ENCODE results near the gene ADAP1. TPM values are rescaled to one million over a fixed set of nuclear protein-coding genes. Genes with fewer than 3 reads are reported as not detected.
A peak's percentile ranks its signal among the peaks of the same experiment; 100 is the strongest.

The ADAP1 gene
- total RNA-seq, 4 donors from 2014 or later: 44.8 to 106 (median 60.1) TPM

DNA sequence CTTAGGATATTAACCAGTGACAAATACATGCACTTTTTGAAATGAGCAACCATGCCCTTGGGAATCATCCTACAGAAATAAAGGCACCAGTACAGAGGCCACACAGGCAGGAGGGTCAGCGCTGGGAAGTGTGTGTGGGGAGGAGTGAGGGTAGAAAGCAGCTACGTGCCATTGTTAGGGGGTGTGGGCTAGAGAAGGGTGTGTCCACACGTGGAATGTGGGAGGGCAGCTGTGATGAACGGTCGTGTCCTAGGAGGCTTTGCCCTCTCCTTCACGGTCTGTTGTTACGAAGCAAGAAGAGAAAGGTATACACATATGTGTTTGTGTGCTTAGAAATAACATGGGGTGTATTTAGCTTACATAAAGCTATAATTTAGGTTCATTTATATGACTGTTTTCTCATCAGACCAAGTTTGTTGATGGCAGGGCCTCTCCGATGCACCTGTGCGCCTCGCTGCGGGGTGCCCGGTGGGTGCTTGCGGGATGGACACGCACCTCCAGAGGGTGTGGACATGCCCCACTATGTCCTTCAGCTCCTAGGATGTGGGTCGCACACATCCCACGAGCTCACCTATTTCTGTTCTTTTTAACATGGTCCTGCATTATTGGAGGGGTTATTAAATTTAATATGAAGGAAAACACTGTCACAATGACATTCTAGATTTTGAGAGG, 95.0 kb downstream of the ADAP1 start:
- peaks cover 0 to 14% (median 0%) of the 10 kb centered on the region in 3 donors for H3K4me1 ChIP-seq
- TF ChIP-seq POLR2AphosphoS5 (IDR thresholded peaks at IDR 0.05): no peak
- H3K27me3 ChIP-seq: no peaks in the 10 kb centered on the region
- H3K27ac ChIP-seq: peak overlapping the region in 2 of 4 donors; percentile 7 to 37
- peaks cover 0 to 100% of the 10 kb centered on the region in 2 donors for H3K36me3 ChIP-seq
- H3K9me3 ChIP-seq: no peaks in the 10 kb centered on the region
- WGBS, 2 donors (ENCODE audit: low coverage in 1 of 2): 72 to 73% methylated on average over 11 to 16 of the region's 16 CpGs
- no peak overlapping the region for H3K4me3 ChIP-seq
- no peak for ATAC-seq

GRCh38 chr7:857661-858060, 96.8 kb downstream of the ADAP1 start:
- H3K36me3 ChIP-seq: peaks cover 0 to 100% of the 10 kb centered on the region in 2 donors
- peaks cover 0 to 14% (median 0%) of the 10 kb centered on the region in 3 donors for H3K4me1 ChIP-seq
- H3K9me3 ChIP-seq: no peaks in the 10 kb centered on the region
- no peak overlapping the region for H3K4me3 ChIP-seq
- H3K27me3 ChIP-seq: no peaks in the 10 kb centered on the region
- ATAC-seq: no peak
- 34 to 63% methylated on average over 6 to 8 of the region's 9 CpGs for WGBS, 2 donors (ENCODE audit: low coverage in 1 of 2)
- TF ChIP-seq POLR2AphosphoS5 (IDR thresholded peaks at IDR 0.05): no peak
- no peak for TF ChIP-seq EP300 (IDR thresholded peaks at IDR 0.05)
- TF ChIP-seq, protein P1, sequence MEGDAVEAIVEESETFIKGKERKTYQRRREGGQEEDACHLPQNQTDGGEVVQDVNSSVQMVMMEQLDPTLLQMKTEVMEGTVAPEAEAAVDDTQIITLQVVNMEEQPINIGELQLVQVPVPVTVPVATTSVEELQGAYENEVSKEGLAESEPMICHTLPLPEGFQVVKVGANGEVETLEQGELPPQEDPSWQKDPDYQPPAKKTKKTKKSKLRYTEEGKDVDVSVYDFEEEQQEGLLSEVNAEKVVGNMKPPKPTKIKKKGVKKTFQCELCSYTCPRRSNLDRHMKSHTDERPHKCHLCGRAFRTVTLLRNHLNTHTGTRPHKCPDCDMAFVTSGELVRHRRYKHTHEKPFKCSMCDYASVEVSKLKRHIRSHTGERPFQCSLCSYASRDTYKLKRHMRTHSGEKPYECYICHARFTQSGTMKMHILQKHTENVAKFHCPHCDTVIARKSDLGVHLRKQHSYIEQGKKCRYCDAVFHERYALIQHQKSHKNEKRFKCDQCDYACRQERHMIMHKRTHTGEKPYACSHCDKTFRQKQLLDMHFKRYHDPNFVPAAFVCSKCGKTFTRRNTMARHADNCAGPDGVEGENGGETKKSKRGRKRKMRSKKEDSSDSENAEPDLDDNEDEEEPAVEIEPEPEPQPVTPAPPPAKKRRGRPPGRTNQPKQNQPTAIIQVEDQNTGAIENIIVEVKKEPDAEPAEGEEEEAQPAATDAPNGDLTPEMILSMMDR (IDR thresholded peaks at IDR 0.05): no peak
- peak overlapping the region in 2 of 4 donors; percentile 29 to 38 for H3K27ac ChIP-seq

- Histone ChIP-seq H3K4me1 (peaks cover 0 to 15% (median 0%) of the 10 kb centered on the region in 3 donors), H3K36me3 (peaks cover 0 to 100% of the 10 kb centered on the region in 2 donors), H3K4me3 (no peak overlapping the region), H3K27ac (peak overlapping the region in 1 of 4 donors; percentile 38), H3K27me3 (no peaks in the 10 kb centered on the region), H3K9me3 (no peaks in the 10 kb centered on the region)
- no peak for ATAC-seq
- WGBS, 2 donors (ENCODE audit: low coverage in 1 of 2): 71 to 100% methylated on average over 2 to 6 of the region's 30 CpGs
- TF ChIP-seq, protein P1 (IDR thresholded peaks at IDR 0.05): no peak
- TF ChIP-seq EP300 (IDR thresholded peaks at IDR 0.05): no peak
- TF ChIP-seq POLR2A (IDR thresholded peaks at IDR 0.05): no peak
- TF ChIP-seq POLR2AphosphoS5 (IDR thresholded peaks at IDR 0.05): no peak
These were observed 97.9 kb downstream of the ADAP1 start for GRCh38 chr7:856444-857095.

GRCh38 chr7:855686-856369, 98.7 kb downstream of the ADAP1 start:
- H3K27ac ChIP-seq: peak overlapping the region in 1 of 4 donors; percentile 2
- no peak for ATAC-seq
- WGBS, 2 donors (ENCODE audit: low coverage in 1 of 2): 83 to 93% methylated on average over 5 to 8 of the region's 29 CpGs
- no peaks in the 10 kb centered on the region for H3K9me3 ChIP-seq
- TF ChIP-seq POLR2A (IDR thresholded peaks at IDR 0.05): no peak
- TF ChIP-seq EP300 (IDR thresholded peaks at IDR 0.05): no peak
- TF ChIP-seq, protein P1 (IDR thresholded peaks at IDR 0.05): no peak
- no peak for TF ChIP-seq POLR2AphosphoS5 (IDR thresholded peaks at IDR 0.05)
- H3K27me3 ChIP-seq: no peaks in the 10 kb centered on the region
- peaks cover 0 to 21% (median 0%) of the 10 kb centered on the region in 3 donors for H3K4me1 ChIP-seq
- H3K36me3 ChIP-seq: peaks cover 0 to 100% of the 10 kb centered on the region in 2 donors
- H3K4me3 ChIP-seq: no peak overlapping the region

- Histone ChIP-seq H3K27ac (peak overlapping the region in 1 of 4 donors; percentile 2), H3K4me1 (peaks cover 0 to 21% (median 0%) of the 10 kb centered on the region in 3 donors), H3K4me3 (no peak overlapping the region), H3K36me3 (peaks cover 0 to 100% of the 10 kb centered on the region in 2 donors), H3K9me3 (no peaks in the 10 kb centered on the region), H3K27me3 (no peaks in the 10 kb centered on the region)
- 83 to 91% methylated on average over 11 to 19 of the region's 32 CpGs for WGBS, 2 donors (ENCODE audit: low coverage in 1 of 2)
- ATAC-seq: no peak
- TF ChIP-seq, protein P1 (IDR thresholded peaks at IDR 0.05): no peak
These were observed 100.2 kb downstream of the ADAP1 start for GRCh38 chr7:854118-854775.

All from gastroesophageal sphincter (tissue), 4 donors.